SIG-M5 (cell line): ENCODE data around the gene PDPN.

Source experiments
- DNase-seq: peaks from one replicate; lab custom pipeline; 2025; lab: John Stamatoyannopoulos, UW

Gene PDPN

GRCh38 chr1:13577846-13578245 is 5.8 kb upstream of the PDPN start:
- DNase-seq, result no peak

- no peak for DNase-seq
Observed at GRCh38 chr1:13581446-13581845, 2.2 kb upstream of the PDPN start.

- no peak for DNase-seq
Observed at GRCh38 chr1:13582713-13583443, 754 bp upstream of the PDPN start.

- no peak for DNase-seq
Observed at GRCh38 chr1:13583966-13584791, 547 bp downstream of the PDPN start.

GRCh38 chr1:13584876-13585611 is 1.4 kb downstream of the PDPN start:
- DNase-seq, result no peak

GRCh38 chr1:13585612-13585991 is 2.0 kb downstream of the PDPN start:
- DNase-seq, result no peak

- no peak for DNase-seq
Observed at GRCh38 chr1:13586001-13586400, 2.4 kb downstream of the PDPN start.

GRCh38 chr1:13587256-13588030 is 3.8 kb downstream of the PDPN start:
- no peak for DNase-seq

- no peak for DNase-seq
Observed at GRCh38 chr1:13588946-13589796, 5.5 kb downstream of the PDPN start.

GRCh38 chr1:13590486-13590885 is 6.9 kb downstream of the PDPN start:
- no peak for DNase-seq

GRCh38 chr1:13593511-13594131 is 10.0 kb downstream of the PDPN start:
- no peak for DNase-seq

- no peak for DNase-seq
Observed at GRCh38 chr1:13595411-13595810, 11.8 kb downstream of the PDPN start.

GRCh38 chr1:13597166-13597565 is 13.5 kb downstream of the PDPN start:
- DNase-seq, result no peak

GRCh38 chr1:13600762-13601453 is 17.3 kb downstream of the PDPN start:
- no peak for DNase-seq

- DNase-seq, result no peak
Observed at GRCh38 chr1:13604176-13604575, 20.5 kb downstream of the PDPN start.

- DNase-seq, result no peak
Observed at GRCh38 chr1:13604721-13605120, 21.1 kb downstream of the PDPN start.

GRCh38 chr1:13605159-13605558 is 21.5 kb downstream of the PDPN start:
- no peak for DNase-seq

- no peak for DNase-seq
Observed at GRCh38 chr1:13607002-13607401, 23.4 kb downstream of the PDPN start.

- DNase-seq, result no peak
Observed at GRCh38 chr1:13616234-13616633, 32.6 kb downstream of the PDPN start.

GRCh38 chr1:13617108-13617507 is 33.5 kb downstream of the PDPN start:
- DNase-seq, result no peak
